ENCODE measurements around the gene NMRAL1.

The NMRAL1 gene

GRCh38 chr16:4420505-4421105, 53.8 kb downstream of the NMRAL1 start:
- no peak for FAIRE-seq

- no peak for FAIRE-seq
Observed at GRCh38 chr16:4419402-4419959, 54.9 kb downstream of the NMRAL1 start.

- no peak for FAIRE-seq
Observed at GRCh38 chr16:4416200-4417032, 58.0 kb downstream of the NMRAL1 start, which contains the start of gene CORO7. CORO7 (minus strand) TSS chr16:4416596; CDS start chr16:4416518, 78 bp downstream.

GRCh38 chr16:4415538-4416199, 58.8 kb downstream of the NMRAL1 start:
- no peak for FAIRE-seq

GRCh38 chr16:4414187-4414917, 60.1 kb downstream of the NMRAL1 start:
- no peak for FAIRE-seq

GRCh38 chr16:4412854-4413253, 61.6 kb downstream of the NMRAL1 start:
- no peak for FAIRE-seq

GRCh38 chr16:4412159-4412558, 62.3 kb downstream of the NMRAL1 start:
- no peak for FAIRE-seq

Measured in G401.6 (cell line).